ENCODE results near the gene CDCA5. TPM values are rescaled to one million over a fixed set of nuclear protein-coding genes. Genes with fewer than 3 reads are reported as not detected.

CDCA5 gene
- polyA plus RNA-seq, 2 of the 4 experiments (the other 2 are of a cell fraction) = 30.9 to 46.0 TPM

DNA sequence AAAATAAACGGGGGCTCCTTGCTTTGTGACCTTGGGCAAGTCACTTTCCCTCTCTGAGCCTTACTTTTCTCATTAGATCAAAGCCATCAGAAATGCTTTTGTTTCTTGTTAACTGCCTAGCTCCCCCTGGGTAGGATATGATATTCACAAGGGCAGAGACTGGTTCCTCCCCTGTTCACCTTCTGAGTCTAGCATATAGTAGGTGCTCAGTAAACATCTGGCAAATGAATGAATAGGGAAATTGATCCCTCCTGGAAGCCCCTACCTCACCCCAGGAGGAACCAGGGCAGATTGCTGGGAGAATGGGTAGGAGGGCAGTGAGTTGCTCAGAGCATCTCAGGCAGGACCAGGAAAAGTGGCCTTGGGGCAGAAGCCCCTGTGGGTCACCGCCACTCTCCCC is 49.4 kb downstream of the CDCA5 start (continued):
- TF ChIP-seq KDM5A (IDR thresholded peaks at IDR 0.05) = no peak
- TF ChIP-seq JUNB (IDR thresholded peaks at IDR 0.05) = no peak
- no peak for TF ChIP-seq NR3C1 (IDR thresholded peaks at IDR 0.05)
- no peak for TF ChIP-seq GATA3 (IDR thresholded peaks at IDR 0.05; ENCODE audit: borderline replicate concordance)

DNA sequence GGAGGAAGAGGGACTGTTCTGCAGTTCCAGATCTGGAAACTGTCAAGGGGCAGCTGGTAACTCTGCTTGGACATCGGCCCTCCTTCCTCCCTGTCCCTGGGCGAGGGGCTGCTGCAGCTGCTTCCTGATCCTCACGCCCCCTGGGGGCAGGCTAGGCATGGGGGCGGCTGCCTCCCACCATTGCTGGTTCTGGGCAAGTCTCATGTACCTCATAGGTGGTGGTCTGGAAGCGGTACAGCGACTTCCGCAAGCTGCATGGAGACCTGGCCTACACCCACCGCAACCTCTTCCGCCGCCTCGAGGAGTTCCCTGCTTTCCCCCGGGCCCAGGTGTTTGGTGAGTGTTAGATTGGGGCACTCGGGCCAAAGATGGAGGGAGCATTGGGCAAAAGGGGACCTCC is 51.6 kb downstream of the CDCA5 start:
- DNase-seq (ENCODE audit: low read depth in 1 of 2, low spot score in 1 of 2) = no peak

More for the DNA sequence above, 51.6 kb downstream of the CDCA5 start:
- Histone ChIP-seq H3K4me3 (no peak overlapping the region), H3K4me1 (peaks cover 6% of the 10 kb centered on the region; the same call in 2 of the 3 replicates), H3K4me2 (no peak overlapping the region), H3K27ac (no peak overlapping the region), H3K9me3 (no peaks in the 10 kb centered on the region)
- ChIA-PET CTCF (interaction anchor here (1.8 to 8.6 kb wide), 2 partner anchors 19 to 45 kb away, joined by 4 to 60 read pairs; partner anchors contain the start of gene ARL2), POLR2A (no interaction called here)
- 83% methylated on average over 13 of the region's 13 CpGs for WGBS (ENCODE audit: missing lambda C conversion rate)
- FAIRE-seq (no peak), ATAC-seq (no peak)
- no peak for TF ChIP-seq NPAS2 (CRISPR knock-in tag; IDR thresholded peaks at IDR 0.05; ENCODE audit: borderline replicate concordance)
- no peak for TF ChIP-seq CBX2 (IDR thresholded peaks at IDR 0.05; ENCODE audit: borderline replicate concordance, low read depth)
- TF ChIP-seq RFX5 (IDR thresholded peaks at IDR 0.05) = no peak
- TF ChIP-seq RCOR1 (IDR thresholded peaks at IDR 0.05; ENCODE audit: low read depth, low read length) = no peak
- no peak for TF ChIP-seq CBX8 (IDR thresholded peaks at IDR 0.05)
- TF ChIP-seq, protein P1, sequence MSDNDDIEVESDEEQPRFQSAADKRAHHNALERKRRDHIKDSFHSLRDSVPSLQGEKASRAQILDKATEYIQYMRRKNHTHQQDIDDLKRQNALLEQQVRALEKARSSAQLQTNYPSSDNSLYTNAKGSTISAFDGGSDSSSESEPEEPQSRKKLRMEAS (IDR thresholded peaks at IDR 0.05) = no peak
- no peak for TF ChIP-seq PHF8 (IDR thresholded peaks at IDR 0.05; ENCODE audit: borderline replicate concordance, low read depth)
- TF ChIP-seq, protein P2, sequence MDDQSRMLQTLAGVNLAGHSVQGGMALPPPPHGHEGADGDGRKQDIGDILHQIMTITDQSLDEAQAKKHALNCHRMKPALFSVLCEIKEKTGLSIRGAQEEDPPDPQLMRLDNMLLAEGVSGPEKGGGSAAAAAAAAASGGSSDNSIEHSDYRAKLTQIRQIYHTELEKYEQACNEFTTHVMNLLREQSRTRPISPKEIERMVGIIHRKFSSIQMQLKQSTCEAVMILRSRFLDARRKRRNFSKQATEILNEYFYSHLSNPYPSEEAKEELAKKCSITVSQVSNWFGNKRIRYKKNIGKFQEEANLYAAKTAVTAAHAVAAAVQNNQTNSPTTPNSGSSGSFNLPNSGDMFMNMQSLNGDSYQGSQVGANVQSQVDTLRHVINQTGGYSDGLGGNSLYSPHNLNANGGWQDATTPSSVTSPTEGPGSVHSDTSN (IDR thresholded peaks at IDR 0.05) = no peak
- TF ChIP-seq JUNB (IDR thresholded peaks at IDR 0.05) = no peak
- TF ChIP-seq HEYL (CRISPR knock-in tag; IDR thresholded peaks at IDR 0.05) = no peak

Small RNA genes within 50 kb of the gene (small RNA-seq; reads per million reads assigned to genes)
- gene SNX15 = 0 to 0.19 (median 0) reads per million in 6 experiments

Other genes with a start within 250 kb of the CDCA5 start
- gene CDC42BPG, start 239.4 kb downstream of the CDCA5 start, polyA plus RNA-seq (2011; rRNA removed) = 0.35 and 0.50 TPM in 2 replicates
- 1.0 to 1.1 TPM (median 1.0 TPM) in 3 replicates for gene CDC42BPG, start 239.4 kb downstream of the CDCA5 start, polyA plus RNA-seq (2017; fragmentation: RNase III; extraction: RNeasy Plus Mini Kit Qiagen cat#74134 plus additional on column Dnase treatment)
- 25.9 and 27.7 TPM in 2 replicates for gene EHD1, start 205.4 kb downstream of the CDCA5 start, polyA plus RNA-seq (2011; rRNA removed)
- gene EHD1, start 205.4 kb downstream of the CDCA5 start, polyA plus RNA-seq (2017; fragmentation: RNase III; extraction: RNeasy Plus Mini Kit Qiagen cat#74134 plus additional on column Dnase treatment) = 37.8 to 52.4 TPM (median 43.4 TPM) in 3 replicates
- 3.1 and 4.0 TPM in 2 replicates for gene ATG2A, start 166.8 kb downstream of the CDCA5 start, polyA plus RNA-seq (2011; rRNA removed)
- 10.7 to 13.4 TPM (median 12.8 TPM) in 3 replicates for gene ATG2A, start 166.8 kb downstream of the CDCA5 start, polyA plus RNA-seq (2017; fragmentation: RNase III; extraction: RNeasy Plus Mini Kit Qiagen cat#74134 plus additional on column Dnase treatment)
- 6.9 and 11.1 TPM in 2 replicates for gene PPP2R5B, start 159.4 kb downstream of the CDCA5 start, polyA plus RNA-seq (2011; rRNA removed)
- gene PPP2R5B, start 159.4 kb downstream of the CDCA5 start, polyA plus RNA-seq (2017; fragmentation: RNase III; extraction: RNeasy Plus Mini Kit Qiagen cat#74134 plus additional on column Dnase treatment) = 3.9 to 6.1 TPM (median 5.7 TPM) in 3 replicates
- gene GPHA2, start 148.1 kb downstream of the CDCA5 start, polyA plus RNA-seq (2011; rRNA removed) = not detected in 2 replicates
- not detected in 3 replicates for gene GPHA2, start 148.1 kb downstream of the CDCA5 start, polyA plus RNA-seq (2017; fragmentation: RNase III; extraction: RNeasy Plus Mini Kit Qiagen cat#74134 plus additional on column Dnase treatment)
- 0.12 and 0.24 TPM in 2 replicates for gene MAJIN, start 111.9 kb downstream of the CDCA5 start, polyA plus RNA-seq (2011; rRNA removed)
- gene MAJIN, start 111.9 kb downstream of the CDCA5 start, polyA plus RNA-seq (2017; fragmentation: RNase III; extraction: RNeasy Plus Mini Kit Qiagen cat#74134 plus additional on column Dnase treatment) = not detected in 3 replicates
- gene BATF2, start 87.1 kb downstream of the CDCA5 start, polyA plus RNA-seq (2011; rRNA removed) = 0.67 and 0.79 TPM in 2 replicates
- gene BATF2, start 87.1 kb downstream of the CDCA5 start, polyA plus RNA-seq (2017; fragmentation: RNase III; extraction: RNeasy Plus Mini Kit Qiagen cat#74134 plus additional on column Dnase treatment) = 0.21 to 0.35 TPM (median 0.29 TPM) in 3 replicates
- gene ARL2, start 69.9 kb downstream of the CDCA5 start, polyA plus RNA-seq (2011; rRNA removed) = 117 and 129 TPM in 2 replicates
- 136 to 166 TPM (median 160 TPM) in 3 replicates for gene ARL2, start 69.9 kb downstream of the CDCA5 start, polyA plus RNA-seq (2017; fragmentation: RNase III; extraction: RNeasy Plus Mini Kit Qiagen cat#74134 plus additional on column Dnase treatment)
- gene SNX15, start 56.6 kb downstream of the CDCA5 start, polyA plus RNA-seq (2011; rRNA removed) = 13.4 and 15.8 TPM in 2 replicates
- 17.0 to 18.4 TPM (median 17.7 TPM) in 3 replicates for gene SNX15, start 56.6 kb downstream of the CDCA5 start, polyA plus RNA-seq (2017; fragmentation: RNase III; extraction: RNeasy Plus Mini Kit Qiagen cat#74134 plus additional on column Dnase treatment)
- 9.4 and 12.9 TPM in 2 replicates for gene SAC3D1, start 42.8 kb downstream of the CDCA5 start, polyA plus RNA-seq (2011; rRNA removed)
- 29.0 to 31.0 TPM (median 30.4 TPM) in 3 replicates for gene SAC3D1, start 42.8 kb downstream of the CDCA5 start, polyA plus RNA-seq (2017; fragmentation: RNase III; extraction: RNeasy Plus Mini Kit Qiagen cat#74134 plus additional on column Dnase treatment)
- not detected in 2 replicates for gene NAALADL1, start 25.5 kb downstream of the CDCA5 start, polyA plus RNA-seq (2011; rRNA removed)
- gene NAALADL1, start 25.5 kb downstream of the CDCA5 start, polyA plus RNA-seq (2017; fragmentation: RNase III; extraction: RNeasy Plus Mini Kit Qiagen cat#74134 plus additional on column Dnase treatment) = not detected in 3 replicates
- 27.7 and 30.1 TPM in 2 replicates for gene ZFPL1, start 182 bp upstream of the CDCA5 start, polyA plus RNA-seq (2011; rRNA removed)
- 29.2 to 33.5 TPM (median 31.7 TPM) in 3 replicates for gene ZFPL1, start 182 bp upstream of the CDCA5 start, polyA plus RNA-seq (2017; fragmentation: RNase III; extraction: RNeasy Plus Mini Kit Qiagen cat#74134 plus additional on column Dnase treatment)
- gene VPS51, start 12.2 kb upstream of the CDCA5 start, polyA plus RNA-seq (2011; rRNA removed) = 37.2 and 44.7 TPM in 2 replicates
- 46.7 to 51.7 TPM (median 51.0 TPM) in 3 replicates for gene VPS51, start 12.2 kb upstream of the CDCA5 start, polyA plus RNA-seq (2017; fragmentation: RNase III; extraction: RNeasy Plus Mini Kit Qiagen cat#74134 plus additional on column Dnase treatment)
- 8.2 and 9.6 TPM in 2 replicates for gene TM7SF2, start 27.8 kb upstream of the CDCA5 start, polyA plus RNA-seq (2011; rRNA removed)
- gene TM7SF2, start 27.8 kb upstream of the CDCA5 start, polyA plus RNA-seq (2017; fragmentation: RNase III; extraction: RNeasy Plus Mini Kit Qiagen cat#74134 plus additional on column Dnase treatment) = 6.9 to 9.7 TPM (median 8.2 TPM) in 3 replicates
- 5.5 and 6.0 TPM in 2 replicates for gene ZNHIT2, start 33.7 kb upstream of the CDCA5 start, polyA plus RNA-seq (2011; rRNA removed)
- gene ZNHIT2, start 33.7 kb upstream of the CDCA5 start, polyA plus RNA-seq (2017; fragmentation: RNase III; extraction: RNeasy Plus Mini Kit Qiagen cat#74134 plus additional on column Dnase treatment) = 12.4 to 14.0 TPM (median 13.5 TPM) in 3 replicates
- 401 and 591 TPM in 2 replicates for gene FAU, start 38.1 kb upstream of the CDCA5 start, polyA plus RNA-seq (2011; rRNA removed)
- gene FAU, start 38.1 kb upstream of the CDCA5 start, polyA plus RNA-seq (2017; fragmentation: RNase III; extraction: RNeasy Plus Mini Kit Qiagen cat#74134 plus additional on column Dnase treatment) = 866 to 893 TPM (median 878 TPM) in 3 replicates
- gene MRPL49, start 38.3 kb upstream of the CDCA5 start, polyA plus RNA-seq (2011; rRNA removed) = 55.5 and 61.8 TPM in 2 replicates
- 62.7 to 65.5 TPM (median 64.5 TPM) in 3 replicates for gene MRPL49, start 38.3 kb upstream of the CDCA5 start, polyA plus RNA-seq (2017; fragmentation: RNase III; extraction: RNeasy Plus Mini Kit Qiagen cat#74134 plus additional on column Dnase treatment)
- 21.4 and 50.4 TPM in 2 replicates for gene SYVN1, start 50.5 kb upstream of the CDCA5 start, polyA plus RNA-seq (2011; rRNA removed)
- gene SYVN1, start 50.5 kb upstream of the CDCA5 start, polyA plus RNA-seq (2017; fragmentation: RNase III; extraction: RNeasy Plus Mini Kit Qiagen cat#74134 plus additional on column Dnase treatment) = 22.4 to 26.9 TPM (median 25.1 TPM) in 3 replicates
- not detected in 2 replicates for gene SPDYC, start 86.2 kb upstream of the CDCA5 start, polyA plus RNA-seq (2011; rRNA removed)
- not detected in 3 replicates for gene SPDYC, start 86.2 kb upstream of the CDCA5 start, polyA plus RNA-seq (2017; fragmentation: RNase III; extraction: RNeasy Plus Mini Kit Qiagen cat#74134 plus additional on column Dnase treatment)
- 63.7 and 72.6 TPM in 2 replicates for gene CAPN1, start 97.9 kb upstream of the CDCA5 start, polyA plus RNA-seq (2011; rRNA removed)
- 87.9 to 98.6 TPM (median 93.1 TPM) in 3 replicates for gene CAPN1, start 97.9 kb upstream of the CDCA5 start, polyA plus RNA-seq (2017; fragmentation: RNase III; extraction: RNeasy Plus Mini Kit Qiagen cat#74134 plus additional on column Dnase treatment)
- 52.3 and 55.6 TPM in 2 replicates for gene POLA2, start 177.9 kb upstream of the CDCA5 start, polyA plus RNA-seq (2011; rRNA removed)
- gene POLA2, start 177.9 kb upstream of the CDCA5 start, polyA plus RNA-seq (2017; fragmentation: RNase III; extraction: RNeasy Plus Mini Kit Qiagen cat#74134 plus additional on column Dnase treatment) = 33.8 to 34.5 TPM (median 34.1 TPM) in 3 replicates
- 3.0 and 3.7 TPM in 2 replicates for gene CDC42EP2, start 230.8 kb upstream of the CDCA5 start, polyA plus RNA-seq (2011; rRNA removed)
- gene CDC42EP2, start 230.8 kb upstream of the CDCA5 start, polyA plus RNA-seq (2017; fragmentation: RNase III; extraction: RNeasy Plus Mini Kit Qiagen cat#74134 plus additional on column Dnase treatment) = 8.0 to 10.1 TPM (median 8.5 TPM) in 3 replicates
- gene DPF2, start 249.8 kb upstream of the CDCA5 start, polyA plus RNA-seq (2011; rRNA removed) = 35.6 and 36.3 TPM in 2 replicates
- 34.8 to 39.8 TPM (median 35.7 TPM) in 3 replicates for gene DPF2, start 249.8 kb upstream of the CDCA5 start, polyA plus RNA-seq (2017; fragmentation: RNase III; extraction: RNeasy Plus Mini Kit Qiagen cat#74134 plus additional on column Dnase treatment)